ENCODE results near the gene PLCB2. TPM values are rescaled to one million over a fixed set of nuclear protein-coding genes. Genes with fewer than 3 reads are reported as not detected.

PLCB2 gene
- total and polyA plus RNA-seq, 2 experiments from 2014 or later = 9.5 to 13.8 TPM

DNA sequence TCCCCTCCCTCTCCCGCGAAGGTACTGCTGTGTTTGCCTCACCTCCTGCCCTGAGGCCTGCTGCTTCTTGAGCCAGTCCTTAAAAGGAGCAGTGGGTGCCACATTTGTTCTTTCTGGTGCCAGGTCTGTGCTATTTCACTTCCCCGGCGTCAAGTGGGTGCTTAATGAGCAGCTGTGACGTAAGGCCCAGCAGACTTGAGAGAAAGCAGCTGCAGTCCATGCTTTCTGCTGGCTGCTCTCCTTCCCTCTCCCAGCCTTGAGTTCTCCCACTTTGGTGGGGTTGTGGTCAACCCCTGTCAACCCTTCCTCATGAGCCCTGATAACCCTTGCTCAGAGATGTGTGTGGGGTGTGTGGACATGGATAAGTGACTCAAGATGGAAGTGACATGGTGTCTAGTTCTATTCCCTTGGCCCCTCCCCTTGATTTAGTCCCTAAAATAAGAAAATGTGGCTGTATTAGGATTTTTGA lies 22.7 kb upstream of the PLCB2 start (continued):
- TF ChIP-seq, protein P1, sequence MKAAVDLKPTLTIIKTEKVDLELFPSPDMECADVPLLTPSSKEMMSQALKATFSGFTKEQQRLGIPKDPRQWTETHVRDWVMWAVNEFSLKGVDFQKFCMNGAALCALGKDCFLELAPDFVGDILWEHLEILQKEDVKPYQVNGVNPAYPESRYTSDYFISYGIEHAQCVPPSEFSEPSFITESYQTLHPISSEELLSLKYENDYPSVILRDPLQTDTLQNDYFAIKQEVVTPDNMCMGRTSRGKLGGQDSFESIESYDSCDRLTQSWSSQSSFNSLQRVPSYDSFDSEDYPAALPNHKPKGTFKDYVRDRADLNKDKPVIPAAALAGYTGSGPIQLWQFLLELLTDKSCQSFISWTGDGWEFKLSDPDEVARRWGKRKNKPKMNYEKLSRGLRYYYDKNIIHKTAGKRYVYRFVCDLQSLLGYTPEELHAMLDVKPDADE (IDR thresholded peaks at IDR 0.05) = no peak
- TF ChIP-seq ZNF331 (CRISPR knock-in tag; IDR thresholded peaks at IDR 0.05; ENCODE audit: low read depth) (no peak), EZH2 (IDR thresholded peaks at IDR 0.05; ENCODE audit: low read depth, unreplicated experiment) (no peak), POLR2AphosphoS5 (IDR thresholded peaks at IDR 0.05; ENCODE audit: low read depth) (no peak), CREB1 (CRISPR knock-in tag; IDR thresholded peaks at IDR 0.05; ENCODE audit: low read depth) (no peak), JUNB (IDR thresholded peaks at IDR 0.05; ENCODE audit: unreplicated experiment) (no peak)
- TF ChIP-seq, protein P2, sequence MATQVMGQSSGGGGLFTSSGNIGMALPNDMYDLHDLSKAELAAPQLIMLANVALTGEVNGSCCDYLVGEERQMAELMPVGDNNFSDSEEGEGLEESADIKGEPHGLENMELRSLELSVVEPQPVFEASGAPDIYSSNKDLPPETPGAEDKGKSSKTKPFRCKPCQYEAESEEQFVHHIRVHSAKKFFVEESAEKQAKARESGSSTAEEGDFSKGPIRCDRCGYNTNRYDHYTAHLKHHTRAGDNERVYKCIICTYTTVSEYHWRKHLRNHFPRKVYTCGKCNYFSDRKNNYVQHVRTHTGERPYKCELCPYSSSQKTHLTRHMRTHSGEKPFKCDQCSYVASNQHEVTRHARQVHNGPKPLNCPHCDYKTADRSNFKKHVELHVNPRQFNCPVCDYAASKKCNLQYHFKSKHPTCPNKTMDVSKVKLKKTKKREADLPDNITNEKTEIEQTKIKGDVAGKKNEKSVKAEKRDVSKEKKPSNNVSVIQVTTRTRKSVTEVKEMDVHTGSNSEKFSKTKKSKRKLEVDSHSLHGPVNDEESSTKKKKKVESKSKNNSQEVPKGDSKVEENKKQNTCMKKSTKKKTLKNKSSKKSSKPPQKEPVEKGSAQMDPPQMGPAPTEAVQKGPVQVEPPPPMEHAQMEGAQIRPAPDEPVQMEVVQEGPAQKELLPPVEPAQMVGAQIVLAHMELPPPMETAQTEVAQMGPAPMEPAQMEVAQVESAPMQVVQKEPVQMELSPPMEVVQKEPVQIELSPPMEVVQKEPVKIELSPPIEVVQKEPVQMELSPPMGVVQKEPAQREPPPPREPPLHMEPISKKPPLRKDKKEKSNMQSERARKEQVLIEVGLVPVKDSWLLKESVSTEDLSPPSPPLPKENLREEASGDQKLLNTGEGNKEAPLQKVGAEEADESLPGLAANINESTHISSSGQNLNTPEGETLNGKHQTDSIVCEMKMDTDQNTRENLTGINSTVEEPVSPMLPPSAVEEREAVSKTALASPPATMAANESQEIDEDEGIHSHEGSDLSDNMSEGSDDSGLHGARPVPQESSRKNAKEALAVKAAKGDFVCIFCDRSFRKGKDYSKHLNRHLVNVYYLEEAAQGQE (IDR thresholded peaks at IDR 0.05; ENCODE audit: unreplicated experiment) = no peak

DNA sequence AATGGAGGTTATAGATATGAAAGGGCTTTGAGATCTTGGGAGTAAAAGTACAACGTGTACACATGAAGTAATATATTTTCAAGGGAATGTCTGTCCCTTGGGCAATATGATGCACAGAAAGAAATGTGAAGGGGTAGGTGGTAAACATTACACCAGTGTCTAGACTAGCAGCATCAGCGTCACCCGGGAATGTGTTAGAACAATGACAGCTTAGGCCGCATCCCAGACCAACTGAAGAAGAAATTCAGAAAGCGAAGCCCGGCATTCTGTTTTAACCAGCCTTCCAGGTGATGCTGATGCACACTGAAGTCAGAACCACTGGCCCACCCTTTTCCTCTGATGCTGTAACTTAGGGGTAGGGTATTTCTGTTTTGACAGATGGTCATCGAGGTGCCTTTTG lies 22.1 kb upstream of the PLCB2 start:
- H3K79me2 ChIP-seq (replicated peaks; ENCODE audit: insufficient read depth) = peaks cover 17% of the 10 kb centered on the region
- Mint-ChIP-seq H3K9me3 (no peaks in the 10 kb centered on the region), H3K4me1 (peaks cover 61% of the 10 kb centered on the region), H3K36me3 (ENCODE audit: low read depth) (peaks cover 24% of the 10 kb centered on the region), H3K27me3 (ENCODE audit: insufficient read depth, low read depth, poor library complexity) (peaks cover 15% of the 10 kb centered on the region), H3K27ac (no peak overlapping the region), H3K4me3 (no peak overlapping the region)
- peaks cover 48% of the 10 kb centered on the region for H3K4me1 ChIP-seq (ENCODE audit: insufficient read depth)
- ATAC-seq (no peak), DNase-seq (ENCODE audit: low spot score) (no peak)
- H3K36me3 ChIP-seq (ENCODE audit: insufficient read depth) = no peaks in the 10 kb centered on the region
- H2AFZ ChIP-seq = no peak overlapping the region
- no peak overlapping the region for H3K4me2 ChIP-seq
- no peak overlapping the region for H3K4me3 ChIP-seq
- H3K27me3 ChIP-seq (ENCODE audit: insufficient read depth) = peaks cover 10% of the 10 kb centered on the region
- H3K27ac ChIP-seq (ENCODE audit: low read depth) = no peak overlapping the region
- peaks cover 17% of the 10 kb centered on the region; the same call in 1 of the 2 replicates for H3F3A ChIP-seq (replicated peaks; ENCODE audit: low read depth)
- H4K20me1 ChIP-seq (replicated peaks; ENCODE audit: insufficient read depth) = peaks cover 10% of the 10 kb centered on the region
- 0 out of 2 replicates have a peak, but pooled peaks cover 2% of the 10 kb centered on the region for H3K9me2 ChIP-seq (ENCODE audit: insufficient read depth)
- TF ChIP-seq STAT1 (IDR thresholded peaks at IDR 0.05; ENCODE audit: unreplicated experiment) (no peak), NANOG (IDR thresholded peaks at IDR 0.05; ENCODE audit: borderline replicate concordance) (no peak), CREB1 (CRISPR knock-in tag; IDR thresholded peaks at IDR 0.05; ENCODE audit: low read depth) (no peak), POLR2AphosphoS5 (IDR thresholded peaks at IDR 0.05; ENCODE audit: low read depth) (no peak), ZNF331 (CRISPR knock-in tag; IDR thresholded peaks at IDR 0.05; ENCODE audit: low read depth) (no peak), ZNF114 (CRISPR knock-in tag; IDR thresholded peaks at IDR 0.05) (no peak), EZH2 (IDR thresholded peaks at IDR 0.05; ENCODE audit: low read depth, unreplicated experiment) (no peak)
- TF ChIP-seq, protein P1 (IDR thresholded peaks at IDR 0.05) = no peak
- TF ChIP-seq, protein P3, sequence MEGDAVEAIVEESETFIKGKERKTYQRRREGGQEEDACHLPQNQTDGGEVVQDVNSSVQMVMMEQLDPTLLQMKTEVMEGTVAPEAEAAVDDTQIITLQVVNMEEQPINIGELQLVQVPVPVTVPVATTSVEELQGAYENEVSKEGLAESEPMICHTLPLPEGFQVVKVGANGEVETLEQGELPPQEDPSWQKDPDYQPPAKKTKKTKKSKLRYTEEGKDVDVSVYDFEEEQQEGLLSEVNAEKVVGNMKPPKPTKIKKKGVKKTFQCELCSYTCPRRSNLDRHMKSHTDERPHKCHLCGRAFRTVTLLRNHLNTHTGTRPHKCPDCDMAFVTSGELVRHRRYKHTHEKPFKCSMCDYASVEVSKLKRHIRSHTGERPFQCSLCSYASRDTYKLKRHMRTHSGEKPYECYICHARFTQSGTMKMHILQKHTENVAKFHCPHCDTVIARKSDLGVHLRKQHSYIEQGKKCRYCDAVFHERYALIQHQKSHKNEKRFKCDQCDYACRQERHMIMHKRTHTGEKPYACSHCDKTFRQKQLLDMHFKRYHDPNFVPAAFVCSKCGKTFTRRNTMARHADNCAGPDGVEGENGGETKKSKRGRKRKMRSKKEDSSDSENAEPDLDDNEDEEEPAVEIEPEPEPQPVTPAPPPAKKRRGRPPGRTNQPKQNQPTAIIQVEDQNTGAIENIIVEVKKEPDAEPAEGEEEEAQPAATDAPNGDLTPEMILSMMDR (conservative IDR thresholded peaks at IDR 0.05; ENCODE audit: low read depth in 2 of 2) = no peak

Data from GM23338 (cell line).